Measurements from ENCODE around the gene R3HDM4.

The R3HDM4 gene

DNA sequence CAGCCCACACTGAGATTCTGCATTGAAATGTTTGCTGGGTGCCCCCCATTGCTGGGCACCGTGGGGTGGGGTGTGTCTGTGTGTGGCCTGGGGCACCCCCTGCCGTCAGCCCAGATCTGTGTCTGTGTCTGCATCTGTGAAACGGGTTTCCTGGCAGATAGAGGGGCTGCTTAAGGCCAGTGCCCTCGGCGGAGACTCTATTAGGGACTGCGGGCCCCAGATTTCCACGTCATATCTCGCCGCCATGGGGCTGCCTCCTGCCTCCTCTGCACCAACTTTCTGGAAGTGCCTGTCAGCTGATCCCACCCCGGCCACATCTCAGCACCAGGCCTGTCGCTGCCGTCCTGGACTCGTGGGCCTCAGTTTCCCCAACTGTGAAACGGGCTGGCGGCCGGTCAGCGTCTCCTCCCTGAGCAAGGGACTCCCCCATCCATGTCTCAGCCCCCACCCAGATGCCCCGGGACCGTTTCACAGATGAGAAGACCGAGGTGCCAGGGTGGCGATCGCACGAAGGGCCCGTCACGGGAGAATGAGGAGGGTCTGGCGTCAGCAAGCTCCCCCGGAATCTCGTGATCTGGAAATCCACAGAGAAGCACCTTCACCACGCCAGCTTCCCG, 34.2 kb upstream of the R3HDM4 start:
- no peak for DNase-seq (ENCODE audit: low spot score)

DNA sequence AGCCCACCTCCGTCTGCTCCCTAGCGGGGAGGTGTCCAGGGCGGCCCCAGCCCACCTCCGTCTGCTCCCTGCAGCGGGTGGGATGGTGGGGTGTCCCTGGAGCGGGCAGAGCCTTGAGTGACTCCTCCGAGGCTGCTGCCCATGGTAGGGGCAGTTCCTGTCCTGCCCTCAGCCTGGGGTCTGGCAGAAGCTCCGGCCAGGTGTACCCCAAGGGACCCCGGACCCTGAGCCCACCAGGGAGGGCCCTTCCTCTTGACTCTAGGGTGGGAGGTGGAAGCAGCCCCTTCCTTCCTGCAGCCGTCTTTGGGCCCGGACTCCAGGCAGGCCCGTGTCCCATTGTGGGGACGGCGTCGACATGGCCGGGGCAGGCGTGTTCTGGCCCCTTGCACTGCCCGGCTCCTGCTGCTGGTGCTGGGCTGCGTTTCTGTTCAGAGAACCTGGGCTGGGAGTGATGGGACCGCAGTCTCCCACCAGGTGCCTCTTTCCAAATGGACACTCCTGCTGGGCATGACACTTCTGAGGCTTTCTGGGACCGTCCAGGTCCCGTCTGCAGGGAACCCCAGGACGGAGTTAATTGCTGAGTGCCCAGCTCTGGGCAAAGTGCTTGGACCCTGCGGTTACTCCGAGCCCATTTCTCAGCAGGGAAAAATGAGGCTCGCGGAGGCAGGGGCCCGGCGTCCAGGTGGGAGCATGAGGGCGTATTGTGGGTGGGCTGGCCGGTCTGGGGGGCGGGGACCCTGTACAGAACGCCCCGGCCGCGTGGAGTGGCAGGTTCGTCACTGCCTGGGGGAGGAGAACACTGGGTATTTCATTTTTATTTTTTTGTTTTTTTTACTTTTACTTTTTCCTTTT, 32.6 kb upstream of the R3HDM4 start:
- DNase-seq (ENCODE audit: low spot score), result no peak

- DNase-seq (ENCODE audit: low spot score), result no peak
Measured at GRCh38 chr19:944663-945241, 31.7 kb upstream of the R3HDM4 start.

- no peak for DNase-seq (ENCODE audit: low spot score)
Measured at GRCh38 chr19:944171-944567, 31.1 kb upstream of the R3HDM4 start.

- DNase-seq (ENCODE audit: low spot score), result no peak
Measured at GRCh38 chr19:943551-944170, 30.6 kb upstream of the R3HDM4 start.

DNA sequence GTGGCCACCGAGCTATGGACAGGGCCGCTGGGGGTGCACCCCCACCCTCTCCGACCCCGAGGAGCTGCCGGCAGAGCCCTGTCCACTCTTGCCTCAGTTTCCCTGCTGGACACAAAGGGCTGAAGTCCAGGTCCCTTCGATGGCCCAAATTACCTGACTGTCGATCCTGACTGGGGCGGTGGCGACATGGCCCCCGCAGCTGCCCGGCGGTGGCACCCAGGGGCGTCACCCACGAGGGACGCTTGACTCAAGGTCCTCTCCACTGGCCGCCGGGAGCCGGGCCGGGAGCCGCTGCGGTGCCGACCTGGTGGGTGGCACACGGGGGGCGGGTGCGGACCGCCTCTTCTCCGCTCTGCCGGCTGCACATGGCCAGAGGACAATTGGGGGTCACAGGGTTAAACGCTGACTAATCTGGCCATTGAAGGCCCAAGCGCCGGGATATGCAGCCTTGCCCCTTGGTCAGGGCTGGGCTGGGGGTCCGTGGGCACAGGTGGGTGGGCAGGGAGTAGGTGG, 29.2 kb upstream of the R3HDM4 start:
- DNase-seq (ENCODE audit: low spot score), result no peak

- DNase-seq (ENCODE audit: low spot score), result no peak
Measured at GRCh38 chr19:941292-942132, 28.5 kb upstream of the R3HDM4 start.

DNA sequence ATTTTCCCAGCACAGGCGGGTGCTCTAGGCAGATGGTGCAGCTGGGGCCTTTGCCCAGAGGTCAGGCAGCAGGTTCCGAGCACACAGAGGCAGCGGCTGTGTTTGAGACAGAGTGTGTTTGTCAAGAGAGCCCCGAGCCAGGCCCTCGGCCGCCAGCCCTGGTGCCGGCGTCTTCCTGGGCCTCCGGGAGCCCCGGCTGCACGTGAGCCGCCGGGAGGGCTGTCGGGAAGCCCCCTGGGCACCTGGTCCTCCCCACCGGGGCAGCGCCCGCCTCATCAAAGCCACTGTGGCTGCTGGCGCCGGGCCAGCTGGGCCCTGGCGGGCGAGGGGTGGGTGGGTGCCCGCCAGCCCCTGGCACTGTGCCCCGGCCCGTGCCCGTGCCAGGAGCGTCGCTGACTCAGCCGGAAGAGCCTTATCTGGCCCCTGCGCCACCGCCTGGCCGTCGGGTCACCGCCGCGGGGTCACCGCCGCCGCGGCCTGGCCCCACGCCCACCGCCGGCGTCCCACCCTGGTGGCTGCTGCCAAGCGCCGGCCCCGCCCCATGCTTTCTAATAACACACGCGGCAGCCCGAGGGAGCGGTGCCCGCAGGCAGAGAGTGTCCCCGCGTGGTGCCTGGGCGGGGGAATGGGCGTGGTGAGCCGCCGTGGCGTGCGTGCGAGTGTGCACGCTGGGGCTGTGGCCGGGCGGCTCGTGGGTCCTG, 27.7 kb upstream of the R3HDM4 start:
- no peak for DNase-seq (ENCODE audit: low spot score)

- DNase-seq (ENCODE audit: low spot score), result no peak
Measured at GRCh38 chr19:939922-940321, 26.9 kb upstream of the R3HDM4 start.

GRCh38 chr19:939439-939838, 26.4 kb upstream of the R3HDM4 start:
- no peak for DNase-seq (ENCODE audit: low spot score)

DNA sequence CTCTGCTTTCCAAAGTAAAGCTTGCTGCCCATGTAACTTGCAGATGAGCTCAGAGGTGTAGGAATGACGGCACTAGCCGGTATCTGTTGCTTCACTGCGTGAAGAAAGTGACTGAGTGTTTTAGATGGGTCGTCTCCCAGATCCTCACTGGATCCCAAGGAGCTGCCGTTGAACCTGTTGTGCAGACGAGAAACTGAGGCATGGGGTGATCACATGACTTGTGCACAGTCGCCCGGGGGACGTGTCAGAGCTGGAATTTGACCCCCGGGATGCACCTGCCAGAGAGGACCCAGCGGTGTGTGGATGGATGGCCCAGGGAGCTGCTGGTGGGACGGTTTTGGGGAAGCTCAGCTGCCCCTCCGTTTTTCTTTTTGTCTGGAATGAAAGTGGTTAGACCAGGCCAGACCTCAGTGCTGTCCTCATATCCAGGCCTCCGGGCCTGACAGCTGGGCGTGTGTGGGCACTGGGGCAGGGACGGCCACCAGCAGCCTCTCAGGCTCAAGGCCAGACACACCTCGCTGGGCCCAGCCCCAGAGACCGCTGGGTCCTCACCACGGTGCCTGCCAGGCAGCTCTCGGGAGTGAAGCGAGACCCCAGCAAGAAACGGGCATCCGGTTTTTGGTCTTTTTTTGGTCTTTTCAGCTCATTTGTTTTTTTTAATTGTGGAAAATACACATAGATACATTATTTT, 25.4 kb upstream of the R3HDM4 start:
- no peak for DNase-seq (ENCODE audit: low spot score)

GRCh38 chr19:937259-937694, 24.3 kb upstream of the R3HDM4 start:
- no peak for DNase-seq (ENCODE audit: low spot score)

DNA sequence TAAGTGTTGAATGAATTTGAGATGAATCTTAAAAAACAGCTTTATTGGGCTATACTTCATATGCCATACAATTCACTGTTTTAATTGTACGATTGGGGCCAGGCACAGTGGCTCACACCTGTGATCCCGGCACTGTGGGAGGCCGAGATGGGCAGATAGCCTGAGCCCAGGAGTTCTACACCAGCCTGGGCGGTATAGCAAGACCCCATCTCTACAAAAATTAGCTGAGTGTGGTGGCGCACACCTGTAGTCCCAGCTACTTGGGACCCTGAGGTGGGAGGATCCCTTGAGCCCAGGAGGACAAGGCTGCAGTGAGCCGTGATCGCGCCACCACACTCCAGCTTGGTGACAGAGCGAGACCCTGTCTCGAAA, 23.1 kb upstream of the R3HDM4 start:
- no peak for DNase-seq (ENCODE audit: low spot score)

GRCh38 chr19:934865-935479, 22.0 kb upstream of the R3HDM4 start:
- no peak for DNase-seq (ENCODE audit: low spot score)

- no peak for DNase-seq (ENCODE audit: low spot score)
Measured at GRCh38 chr19:934197-934840, 21.3 kb upstream of the R3HDM4 start.

- DNase-seq (ENCODE audit: low spot score), result no peak
Measured at GRCh38 chr19:933553-933882, 20.5 kb upstream of the R3HDM4 start.

GRCh38 chr19:932648-933552, 19.9 kb upstream of the R3HDM4 start:
- DNase-seq (ENCODE audit: low spot score), result no peak

- no peak for DNase-seq (ENCODE audit: low spot score)
Measured at GRCh38 chr19:931860-932647, 19.0 kb upstream of the R3HDM4 start.
